ENCODE results near the gene GRK1.

GRCh38 chr13:113670541-113670940 lies 3.5 kb downstream of the GRK1 start:
- TF ChIP-seq MAZ (IDR thresholded peaks at IDR 0.05; ENCODE audit: borderline replicate concordance, low read depth, low read length) (no peak), MAZ (CRISPR knock-in tag; IDR thresholded peaks at IDR 0.05; ENCODE audit: low read depth) (no peak), ZSCAN30 (CRISPR knock-in tag; IDR thresholded peaks at IDR 0.05) (no peak), CTCF (CRISPR knock-in tag; IDR thresholded peaks at IDR 0.05) (no peak), ZNF274 (CRISPR knock-in tag; IDR thresholded peaks at IDR 0.05) (no peak), ZBTB2 (CRISPR knock-in tag; IDR thresholded peaks at IDR 0.05; ENCODE audit: low read depth) (no peak), HHEX (CRISPR knock-in tag; IDR thresholded peaks at IDR 0.05) (no peak), AHDC1 (CRISPR knock-in tag; IDR thresholded peaks at IDR 0.05; ENCODE audit: borderline replicate concordance) (no peak), PATZ1 (CRISPR knock-in tag; IDR thresholded peaks at IDR 0.05) (no peak), FOSL1 (CRISPR knock-in tag; IDR thresholded peaks at IDR 0.05; ENCODE audit: borderline replicate concordance) (no peak), ZFP36 (IDR thresholded peaks at IDR 0.05; ENCODE audit: borderline replicate concordance, low read depth, low read length, partially characterized antibody) (no peak), ZNF629 (CRISPR knock-in tag; conservative IDR thresholded peaks at IDR 0.05) (no peak), HNRNPH1 (optimal IDR thresholded peaks at IDR 0.05; ENCODE audit: low read depth, low read length) (no peak), BCL3 (CRISPR knock-in tag; IDR thresholded peaks at IDR 0.05) (no peak), HMGA1 (CRISPR knock-in tag; conservative IDR thresholded peaks at IDR 0.05) (no peak)

Measured in HepG2 (cell line).